Measurements from ENCODE around the gene ISG20L2. TPM values are rescaled to one million over a fixed set of nuclear protein-coding genes. Genes with fewer than 3 reads are reported as not detected.

ISG20L2 gene
- polyA plus RNA-seq, 1 donor from 2014 or later: 39.7 TPM

DNA sequence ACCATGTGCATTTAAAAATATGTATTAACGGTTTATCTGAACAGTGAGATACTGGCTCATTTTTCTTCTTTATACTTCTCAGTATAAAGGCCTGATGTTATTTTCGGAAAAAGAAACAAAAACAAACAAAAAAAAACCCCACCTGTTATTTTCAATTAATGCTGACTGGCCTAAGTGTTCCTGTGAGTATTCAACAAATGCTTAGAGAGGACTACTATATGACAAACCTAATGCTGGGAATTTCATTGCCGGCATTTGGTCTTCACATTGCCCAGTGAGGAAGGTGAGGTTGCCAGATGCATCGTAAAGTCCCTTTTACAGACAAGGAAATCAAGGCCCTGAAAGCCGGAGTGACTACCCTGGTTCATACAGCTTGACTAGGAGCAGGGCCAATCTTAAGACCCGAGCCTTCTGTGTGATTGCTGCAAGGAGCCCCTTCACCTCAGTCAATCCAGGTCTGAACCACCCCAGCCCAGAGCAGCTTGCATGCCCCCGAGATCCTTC, 11.7 kb upstream of the ISG20L2 start:
- Mint-ChIP-seq H3K4me3 (peak overlapping the region; percentile 94 to 99 (median 97)), H3K27me3 (no peaks in the 10 kb centered on the region), H3K4me1 (peaks cover 11 to 25% (median 22%) of the 10 kb centered on the region in 3 donors), H3K9me3 (no peaks in the 10 kb centered on the region), H3K27ac (peak overlapping the region; percentile 89 to 98 (median 96)), H3K36me3 (peaks cover 4% of the 10 kb centered on the region)

GRCh38 chr1:156738916-156739315, 10.3 kb upstream of the ISG20L2 start:
- Mint-ChIP-seq H3K36me3 (peaks cover 4% of the 10 kb centered on the region), H3K4me3 (peak overlapping the region in 3 of 4 donors; percentile 41 to 94 (median 50)), H3K27ac (peak overlapping the region in 2 of 3 donors; percentile 69 to 91), H3K27me3 (no peaks in the 10 kb centered on the region), H3K4me1 (peaks cover 11 to 23% (median 23%) of the 10 kb centered on the region in 3 donors), H3K9me3 (no peaks in the 10 kb centered on the region)

DNA sequence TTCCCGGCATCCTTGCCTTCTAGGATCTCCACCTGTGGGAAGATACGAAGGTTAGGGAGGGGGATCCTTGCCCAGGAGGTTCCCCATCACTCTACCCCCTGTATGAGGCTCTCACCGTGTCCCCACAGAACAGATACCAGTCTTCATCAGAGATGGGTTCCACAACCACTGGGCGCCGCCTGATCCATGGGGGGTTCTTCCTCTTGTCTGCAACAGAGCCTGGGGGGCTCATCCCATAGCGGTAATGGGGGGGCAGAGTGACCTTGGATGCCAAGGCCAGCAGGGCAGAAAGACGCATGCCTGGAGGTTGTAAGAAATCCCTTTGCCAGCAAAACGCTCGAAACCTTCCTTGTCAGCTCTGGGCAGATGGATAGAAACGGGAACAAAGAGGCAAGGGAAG, 9.8 kb upstream of the ISG20L2 start:
- no peaks in the 10 kb centered on the region for H3K27me3 Mint-ChIP-seq
- H3K4me1 Mint-ChIP-seq: peaks cover 11 to 23% (median 23%) of the 10 kb centered on the region in 3 donors
- H3K27ac Mint-ChIP-seq: peak overlapping the region in 2 of 3 donors; percentile 69 to 91
- H3K36me3 Mint-ChIP-seq: peaks cover 4% of the 10 kb centered on the region
- H3K9me3 Mint-ChIP-seq: no peaks in the 10 kb centered on the region
- peak overlapping the region in 1 of 4 donors; percentile 94 for H3K4me3 Mint-ChIP-seq

GRCh38 chr1:156733989-156734584, 5.5 kb upstream of the ISG20L2 start:
- H3K4me3 Mint-ChIP-seq: peak overlapping the region in 1 of 4 donors; percentile 38
- no peaks in the 10 kb centered on the region for H3K9me3 Mint-ChIP-seq
- peaks cover 4% of the 10 kb centered on the region for H3K36me3 Mint-ChIP-seq
- no peak overlapping the region for H3K27ac Mint-ChIP-seq
- peaks cover 9 to 21% (median 14%) of the 10 kb centered on the region in 3 donors for H3K4me1 Mint-ChIP-seq
- H3K27me3 Mint-ChIP-seq: no peaks in the 10 kb centered on the region

DNA sequence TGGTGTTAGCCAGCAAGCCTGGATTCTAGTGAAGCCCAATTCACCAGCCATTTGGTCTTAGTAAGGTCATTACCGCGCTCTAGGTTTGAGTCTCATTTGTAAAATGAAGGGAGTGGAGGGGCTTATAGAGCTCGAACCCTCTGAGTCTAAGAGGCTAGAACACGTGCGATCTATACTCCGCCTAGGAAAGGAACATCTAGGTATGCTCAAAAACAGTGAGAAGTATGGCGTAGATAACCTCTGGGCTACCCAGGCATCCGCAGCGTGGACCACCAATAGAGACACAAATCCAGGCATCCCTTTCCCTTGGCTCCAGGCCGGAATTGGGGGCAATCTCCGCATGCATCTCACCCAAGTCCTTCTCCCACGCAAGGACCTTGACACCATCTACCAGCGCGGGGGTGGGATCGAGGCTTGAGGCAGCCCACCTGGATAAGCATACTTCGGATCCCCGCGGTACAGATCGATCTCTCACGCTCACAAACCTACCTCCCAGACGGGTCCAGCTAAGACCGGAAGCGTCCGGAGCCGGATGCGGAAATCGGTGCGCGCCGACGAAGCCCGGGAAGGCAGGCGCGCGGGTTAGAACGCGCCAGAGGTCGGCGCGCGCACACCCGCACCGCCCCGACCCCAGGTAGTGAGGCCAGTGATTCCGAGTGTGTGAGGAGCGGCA, 504 bp downstream of the ISG20L2 start, which contains the start of gene METTL25B:
Gene METTL25B, plus strand, starts transcription at position 544 of the 673 bp plus-strand sequence. CDS start 636 bp downstream, outside the sequence.
- Mint-ChIP-seq H3K4me3 (no peak within 1 kb of the TSS), H3K27me3 (peaks cover 2% of the 10 kb centered on the region), H3K4me1 (peaks cover 23 to 30% (median 29%) of the 10 kb centered on the region in 3 donors), H3K9me3 (no peaks in the 10 kb centered on the region), H3K36me3 (peaks cover 6% of the 10 kb centered on the region), H3K27ac (peak within 1 kb of the TSS in 2 of 3 donors; percentile 97 to 98)

GRCh38 chr1:156727492-156727891, 1.1 kb downstream of the ISG20L2 start:
- peak overlapping the region in 2 of 3 donors; percentile 97 to 98 for H3K27ac Mint-ChIP-seq
- H3K27me3 Mint-ChIP-seq: peaks cover 2% of the 10 kb centered on the region
- no peak overlapping the region for H3K4me3 Mint-ChIP-seq
- H3K36me3 Mint-ChIP-seq: peaks cover 3% of the 10 kb centered on the region
- H3K4me1 Mint-ChIP-seq: peaks cover 23 to 26% (median 25%) of the 10 kb centered on the region in 3 donors
- H3K9me3 Mint-ChIP-seq: no peaks in the 10 kb centered on the region

GRCh38 chr1:156726549-156727226, 1.9 kb downstream of the ISG20L2 start:
- H3K4me3 Mint-ChIP-seq: no peak overlapping the region
- H3K27me3 Mint-ChIP-seq: peaks cover 2% of the 10 kb centered on the region
- no peak overlapping the region for H3K27ac Mint-ChIP-seq
- H3K4me1 Mint-ChIP-seq: peaks cover 23 to 26% (median 25%) of the 10 kb centered on the region in 3 donors
- peaks cover 3% of the 10 kb centered on the region for H3K36me3 Mint-ChIP-seq
- no peaks in the 10 kb centered on the region for H3K9me3 Mint-ChIP-seq

DNA sequence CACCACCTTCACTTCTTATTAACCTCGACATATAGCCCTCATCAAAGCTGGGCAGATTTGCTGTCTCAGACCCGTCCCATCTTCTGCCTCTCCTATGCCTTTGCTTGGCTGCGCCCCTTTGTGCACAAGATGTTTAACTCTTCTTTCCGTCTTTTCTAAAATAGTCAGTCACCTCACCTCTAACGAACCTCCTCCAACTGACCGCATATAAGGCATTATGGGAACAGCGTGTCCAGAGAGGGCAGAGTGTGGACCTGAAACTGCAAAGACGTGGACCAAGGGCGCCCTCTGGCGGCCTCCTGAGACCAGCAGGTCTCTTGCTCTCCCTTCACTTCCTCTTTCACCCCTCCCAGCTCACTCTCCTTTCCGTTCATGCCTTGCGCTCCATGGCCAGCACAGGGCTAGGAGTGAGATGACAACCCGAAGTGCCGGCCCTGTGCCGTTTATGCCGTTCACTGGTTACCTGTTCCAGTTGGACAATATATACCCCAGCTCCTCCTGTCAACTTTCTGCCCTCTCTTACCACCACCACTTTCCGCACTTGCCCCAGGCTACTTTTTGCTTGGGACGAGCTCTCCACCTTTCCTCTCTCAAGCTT, 2.8 kb downstream of the ISG20L2 start:
- H3K9me3 Mint-ChIP-seq: no peaks in the 10 kb centered on the region
- peaks cover 23 to 26% (median 24%) of the 10 kb centered on the region in 3 donors for H3K4me1 Mint-ChIP-seq
- no peak overlapping the region for H3K4me3 Mint-ChIP-seq
- peaks cover 3% of the 10 kb centered on the region for H3K36me3 Mint-ChIP-seq
- peaks cover 2% of the 10 kb centered on the region for H3K27me3 Mint-ChIP-seq
- no peak overlapping the region for H3K27ac Mint-ChIP-seq

- Mint-ChIP-seq H3K27me3 (no peaks in the 10 kb centered on the region), H3K27ac (no peak overlapping the region), H3K36me3 (peaks cover 8% of the 10 kb centered on the region), H3K4me3 (no peak overlapping the region), H3K4me1 (peaks cover 8 to 14% (median 11%) of the 10 kb centered on the region in 3 donors), H3K9me3 (no peaks in the 10 kb centered on the region)
Observed at GRCh38 chr1:156721535-156721934, 7.0 kb downstream of the ISG20L2 start.

GRCh38 chr1:156721131-156721530, 7.4 kb downstream of the ISG20L2 start:
- H3K9me3 Mint-ChIP-seq: no peaks in the 10 kb centered on the region
- H3K4me3 Mint-ChIP-seq: no peak overlapping the region
- peaks cover 8% of the 10 kb centered on the region for H3K36me3 Mint-ChIP-seq
- no peak overlapping the region for H3K27ac Mint-ChIP-seq
- no peaks in the 10 kb centered on the region for H3K27me3 Mint-ChIP-seq
- peaks cover 8 to 15% (median 11%) of the 10 kb centered on the region in 3 donors for H3K4me1 Mint-ChIP-seq

- H3K27ac Mint-ChIP-seq: no peak overlapping the region
Observed at GRCh38 chr1:156717351-156717750, 11.2 kb downstream of the ISG20L2 start.

DNA sequence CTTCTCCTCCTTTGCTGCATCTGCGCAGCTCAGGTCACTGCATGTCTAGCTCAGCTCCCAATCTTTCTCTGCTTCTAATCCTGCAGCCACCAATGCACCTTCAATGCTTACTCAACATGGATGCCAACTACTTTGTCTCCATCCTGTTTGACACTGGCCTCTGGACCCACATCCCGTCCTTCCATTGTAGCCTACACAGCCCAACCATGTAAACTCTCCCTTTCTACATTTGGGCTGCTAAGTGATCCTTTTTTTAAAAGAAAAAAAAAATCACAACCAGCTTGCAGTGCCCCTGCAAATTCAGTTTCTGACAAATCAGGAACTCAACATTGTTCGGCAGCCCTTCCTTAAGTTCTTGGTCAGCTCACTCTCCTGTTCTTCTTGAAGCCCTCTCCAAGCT, 13.7 kb downstream of the ISG20L2 start:
- Mint-ChIP-seq H3K36me3 (peaks cover 9% of the 10 kb centered on the region), H3K4me3 (no peak overlapping the region), H3K27me3 (no peaks in the 10 kb centered on the region), H3K4me1 (peaks cover 0 to 5% (median 2%) of the 10 kb centered on the region in 3 donors), H3K9me3 (no peaks in the 10 kb centered on the region), H3K27ac (no peak overlapping the region)

More at GRCh38 chr1:156717351-156717750, 11.2 kb downstream of the ISG20L2 start:
- H3K27me3 Mint-ChIP-seq: no peaks in the 10 kb centered on the region
- H3K9me3 Mint-ChIP-seq: no peaks in the 10 kb centered on the region
- H3K4me3 Mint-ChIP-seq: no peak overlapping the region
- peaks cover 12% of the 10 kb centered on the region for H3K36me3 Mint-ChIP-seq
- peaks cover 0 to 5% (median 2%) of the 10 kb centered on the region in 3 donors for H3K4me1 Mint-ChIP-seq

DNA sequence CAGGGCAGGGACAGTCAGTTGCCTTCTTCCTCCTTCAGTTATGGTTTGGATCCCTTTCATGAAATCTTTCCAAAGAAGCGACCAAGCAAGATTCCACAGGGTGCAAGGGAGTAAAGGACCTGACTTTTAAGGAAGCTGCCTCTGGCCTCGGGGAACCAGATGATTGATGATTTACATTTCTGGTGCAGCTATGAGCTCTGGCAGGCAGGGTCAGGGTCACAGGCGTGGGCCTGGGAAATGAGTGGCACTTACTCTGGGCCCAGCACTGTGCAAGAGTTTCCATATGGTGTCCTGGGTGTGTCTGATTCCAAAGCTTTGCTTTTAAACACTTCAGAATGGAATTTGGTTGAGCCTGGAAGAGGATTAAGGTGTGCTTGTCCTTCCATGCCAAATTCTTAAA, 15.9 kb downstream of the ISG20L2 start:
- H3K27ac Mint-ChIP-seq: no peak overlapping the region
- H3K4me1 Mint-ChIP-seq: peaks cover 0 to 5% (median 2%) of the 10 kb centered on the region in 3 donors
- H3K4me3 Mint-ChIP-seq: no peak overlapping the region
- H3K36me3 Mint-ChIP-seq: peaks cover 9% of the 10 kb centered on the region
- no peaks in the 10 kb centered on the region for H3K9me3 Mint-ChIP-seq
- no peaks in the 10 kb centered on the region for H3K27me3 Mint-ChIP-seq

- Mint-ChIP-seq H3K4me1 (peaks cover 0 to 3% (median 1%) of the 10 kb centered on the region in 3 donors), H3K36me3 (peaks cover 7% of the 10 kb centered on the region), H3K9me3 (no peaks in the 10 kb centered on the region), H3K4me3 (no peak overlapping the region), H3K27ac (no peak overlapping the region), H3K27me3 (no peaks in the 10 kb centered on the region)
Observed at GRCh38 chr1:156711011-156711817, 17.4 kb downstream of the ISG20L2 start.
